ENCODE results near the gene CAMK2D.
A peak's percentile ranks its signal among the peaks of the same experiment; 100 is the strongest.

The CAMK2D gene

GRCh38 chr4:113550510-113550909 is 211.0 kb downstream of the CAMK2D start:
- H3K4me3 ChIP-seq (ENCODE audit: low read length), result no peak overlapping the region
- no peak for TF ChIP-seq CTCF (IDR thresholded peaks at IDR 0.05; ENCODE audit: insufficient read depth, low read depth, low read length, missing control alignments)

GRCh38 chr4:113548303-113548702 is 213.2 kb downstream of the CAMK2D start:
- TF ChIP-seq CTCF (IDR thresholded peaks at IDR 0.05; ENCODE audit: insufficient read depth, low read depth, low read length, missing control alignments), result no peak
- no peak for DNase-seq (ENCODE audit: low read depth)
- no peak overlapping the region for H3K4me3 ChIP-seq (ENCODE audit: low read length)

More at GRCh38 chr4:113550510-113550909, 211.0 kb downstream of the CAMK2D start:
- DNase-seq (ENCODE audit: low read depth), result no peak

GRCh38 chr4:113547487-113548042 is 214.0 kb downstream of the CAMK2D start:
- DNase-seq (ENCODE audit: low read depth), result peak; percentile 99
- H3K4me3 ChIP-seq (ENCODE audit: low read length), result no peak overlapping the region
- TF ChIP-seq CTCF (IDR thresholded peaks at IDR 0.05; ENCODE audit: insufficient read depth, low read depth, low read length, missing control alignments), result peak; percentile 99

- no peak for TF ChIP-seq CTCF (IDR thresholded peaks at IDR 0.05; ENCODE audit: insufficient read depth, low read depth, low read length, missing control alignments)
- H3K4me3 ChIP-seq (ENCODE audit: low read length), result no peak overlapping the region
- DNase-seq (ENCODE audit: low read depth), result no peak
These were observed 219.6 kb downstream of the CAMK2D start for GRCh38 chr4:113541933-113542332.

GRCh38 chr4:113540859-113541258 is 220.7 kb downstream of the CAMK2D start:
- H3K4me3 ChIP-seq (ENCODE audit: low read length), result no peak overlapping the region
- DNase-seq (ENCODE audit: low read depth), result no peak
- no peak for TF ChIP-seq CTCF (IDR thresholded peaks at IDR 0.05; ENCODE audit: insufficient read depth, low read depth, low read length, missing control alignments)

GRCh38 chr4:113539408-113539807 is 222.1 kb downstream of the CAMK2D start:
- no peak overlapping the region for H3K4me3 ChIP-seq (ENCODE audit: low read length)
- peak; percentile 82 for DNase-seq (ENCODE audit: low read depth)
- no peak for TF ChIP-seq CTCF (IDR thresholded peaks at IDR 0.05; ENCODE audit: insufficient read depth, low read depth, low read length, missing control alignments)

- TF ChIP-seq CTCF (IDR thresholded peaks at IDR 0.05; ENCODE audit: insufficient read depth, low read depth, low read length, missing control alignments), result no peak
- DNase-seq (ENCODE audit: low read depth), result no peak
- no peak overlapping the region for H3K4me3 ChIP-seq (ENCODE audit: low read length)
These were observed 223.9 kb downstream of the CAMK2D start for GRCh38 chr4:113537628-113538027.

Measured in epithelial cell of esophagus (primary cell).